KMS-11 (cell line): Measurements from ENCODE around the gene ANKS6.
A peak's percentile ranks its signal among the peaks of the same experiment; 100 is the strongest.

Experiments used
- H2AFZ ChIP-seq: fragments of 200-600 bp; sonication (generic); 2 replicates; pipeline ENCODE4 v1.6.1; 2016; ENCODE audit warnings: antibody characterized with exemption, mixed run types, low read depth
- H3K27ac ChIP-seq: fragments of 200-600 bp; sonication (generic); 2 replicates; pipeline ENCODE4 v1.6.1; 2016; ENCODE audit warnings: mild to moderate bottlenecking, mixed run types
- H3K27me3 ChIP-seq: fragments of 200-600 bp; sonication (generic); 2 replicates; pipeline ENCODE4 v1.6.1; 2017; ENCODE audit warnings: mild to moderate bottlenecking, low read depth, mixed run types, moderate library complexity; ENCODE audit not compliant: insufficient read depth
- H3K36me3 ChIP-seq: fragments of 200-600 bp; sonication (generic); 2 replicates; pipeline ENCODE4 v1.6.1; 2017; ENCODE audit warnings: mild to moderate bottlenecking, mixed run types; ENCODE audit not compliant: insufficient read depth
- H3K4me1 ChIP-seq: fragments of 200-600 bp; sonication (generic); 2 replicates; pipeline ENCODE4 v1.6.1; 2016; ENCODE audit warnings: mild to moderate bottlenecking, low read depth, mixed run types; ENCODE audit not compliant: poor library complexity, severe bottlenecking
- H3K4me2 ChIP-seq: fragments of 200-600 bp; sonication (generic); 2 replicates; pipeline ENCODE4 v1.7.0; 2016; ENCODE audit warnings: mild to moderate bottlenecking, mixed run types
- H3K4me3 ChIP-seq: fragments of 200-600 bp; sonication (generic); IDR thresholded peaks from 2 replicates; pipeline ENCODE4 v1.6.1; 2017; ENCODE audit warnings: low read depth, low read length, mixed read lengths; ENCODE audit not compliant: insufficient read depth
- H3K79me2 ChIP-seq: fragments of 200-600 bp; sonication (generic); 2 replicates; pipeline ENCODE4 v1.6.1; 2016; ENCODE audit warnings: low read depth, mixed run types; ENCODE audit not compliant: insufficient read depth
- H3K9ac ChIP-seq: fragments of 200-600 bp; sonication (generic); 2 replicates; pipeline ENCODE4 v1.6.1; 2016; ENCODE audit warnings: mild to moderate bottlenecking, mixed run types
- H4K20me1 ChIP-seq: fragments of 200-600 bp; sonication (generic); 2 replicates; pipeline ENCODE4 v1.6.1; 2016; ENCODE audit warnings: mild to moderate bottlenecking, mixed run types; ENCODE audit not compliant: insufficient read depth
- CTCF ChIP-seq: fragments of 200-600 bp; sonication (generic); conservative IDR thresholded peaks from 2 replicates; pipeline ENCODE4 v1.6.1; 2017; ENCODE audit warnings: low read depth, mild to moderate bottlenecking, antibody characterized with exemption, low read length, moderate library complexity, mixed read lengths

ANKS6 gene

DNA sequence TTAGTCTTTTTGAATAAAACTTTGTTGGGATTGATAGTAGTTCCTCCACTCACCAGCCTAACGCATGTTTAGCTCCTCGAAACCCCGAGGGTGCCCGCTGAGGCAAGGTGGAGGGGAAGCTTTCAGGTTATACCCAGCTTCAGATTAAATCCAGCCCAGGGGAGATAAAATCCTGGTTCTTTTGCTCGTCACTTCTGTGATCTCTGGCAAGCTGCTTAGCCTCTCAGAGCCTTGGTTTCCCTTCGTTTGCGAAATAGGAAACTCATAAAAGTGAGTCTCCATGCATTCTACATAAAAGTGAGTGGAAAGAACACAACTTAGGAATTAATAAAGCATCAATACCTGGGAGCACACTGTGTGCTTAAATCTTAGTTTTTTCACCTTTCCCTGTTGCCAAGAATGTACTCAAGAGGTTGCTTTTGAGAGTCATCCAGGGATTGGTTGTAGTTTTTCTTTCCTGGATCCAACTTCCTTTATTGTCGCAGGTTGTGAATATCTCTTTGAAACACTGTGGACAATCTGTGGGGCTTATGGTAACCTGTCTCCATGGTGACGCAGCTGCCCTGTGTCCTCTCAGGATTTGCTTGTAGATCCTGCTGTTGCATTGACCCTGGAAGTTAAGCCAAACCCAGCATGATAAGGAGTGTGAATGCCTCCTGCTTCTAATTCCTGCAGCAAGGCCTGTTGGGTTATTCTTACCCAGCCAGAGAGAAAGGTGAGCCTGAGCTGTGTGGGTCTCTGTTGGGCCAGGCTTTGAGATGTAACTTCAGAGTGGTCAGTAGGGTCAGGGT lies 13.2 kb upstream of the ANKS6 start:
- Histone ChIP-seq H2AFZ (no peak overlapping the region), H3K9ac (no peak overlapping the region), H3K4me1 (peaks cover 16% of the 10 kb centered on the region), H4K20me1 (no peaks in the 10 kb centered on the region), H3K4me2 (no peak overlapping the region), H3K36me3 (no peaks in the 10 kb centered on the region), H3K27ac (no peak overlapping the region), H3K27me3 (no peaks in the 10 kb centered on the region), H3K79me2 (no peaks in the 10 kb centered on the region), H3K4me3 (no peak overlapping the region)
- TF ChIP-seq CTCF, result no peak

DNA sequence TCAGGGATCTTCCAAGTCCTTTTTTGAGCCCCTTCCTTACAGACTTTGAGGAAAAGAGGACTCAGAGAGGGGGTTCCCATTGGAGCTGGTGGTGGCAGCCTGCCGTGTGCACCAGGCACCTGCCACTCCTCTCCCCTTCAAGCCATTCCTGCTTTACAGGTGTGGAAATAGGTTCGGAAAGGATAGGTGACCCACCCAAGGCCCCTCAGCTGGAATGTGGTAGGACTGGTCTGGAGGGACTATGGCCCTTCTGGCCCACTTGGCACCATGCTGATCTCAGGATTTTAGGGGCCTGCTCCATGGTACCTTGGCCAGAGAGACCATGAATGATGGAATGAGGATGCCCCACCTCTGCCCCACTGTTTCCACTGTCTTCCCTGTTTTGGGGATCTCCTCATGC lies 12.5 kb upstream of the ANKS6 start:
- Histone ChIP-seq H3K4me1 (peaks cover 16% of the 10 kb centered on the region), H3K4me2 (peak overlapping the region; percentile 93; the same call in 1 of the 2 replicates), H3K36me3 (no peaks in the 10 kb centered on the region), H3K27ac (no peak overlapping the region), H3K79me2 (no peaks in the 10 kb centered on the region), H2AFZ (no peak overlapping the region), H3K27me3 (no peaks in the 10 kb centered on the region), H3K9ac (no peak overlapping the region), H3K4me3 (no peak overlapping the region), H4K20me1 (no peaks in the 10 kb centered on the region)
- TF ChIP-seq CTCF, result no peak

GRCh38 chr9:98808411-98808815 lies 12.1 kb upstream of the ANKS6 start:
- no peak overlapping the region for H3K27ac ChIP-seq
- H3K9ac ChIP-seq, result no peak overlapping the region; the same call in 1 of the 2 replicates
- no peaks in the 10 kb centered on the region for H3K79me2 ChIP-seq
- no peak for TF ChIP-seq CTCF
- peak overlapping the region; percentile 93 for H3K4me2 ChIP-seq
- peak overlapping the region; percentile 70; the same call in 1 of the 2 replicates for H2AFZ ChIP-seq
- no peak overlapping the region for H3K4me3 ChIP-seq
- H3K36me3 ChIP-seq, result no peaks in the 10 kb centered on the region
- H3K27me3 ChIP-seq, result no peaks in the 10 kb centered on the region
- H4K20me1 ChIP-seq, result no peaks in the 10 kb centered on the region
- peaks cover 16% of the 10 kb centered on the region for H3K4me1 ChIP-seq

DNA sequence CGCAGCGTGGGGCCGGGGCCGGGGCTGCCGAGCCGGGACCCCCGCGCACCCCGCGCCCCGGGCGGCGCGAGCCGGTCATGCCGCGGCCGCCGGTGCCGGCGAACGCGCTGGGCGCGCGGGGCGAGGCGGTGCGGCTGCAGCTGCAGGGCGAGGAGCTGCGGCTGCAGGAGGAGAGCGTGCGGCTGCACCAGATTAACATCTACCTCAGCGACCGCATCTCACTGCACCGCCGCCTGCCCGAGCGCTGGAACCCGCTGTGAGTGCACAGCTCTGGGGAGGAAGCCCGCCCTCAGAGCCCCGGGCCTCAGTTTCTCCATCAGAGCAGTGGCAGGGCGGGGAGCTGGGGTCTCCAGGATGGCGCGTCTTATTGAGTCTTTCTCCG lies 11.4 kb upstream of the ANKS6 start:
- Histone ChIP-seq H3K79me2 (no peaks in the 10 kb centered on the region), H3K4me3 (no peak overlapping the region), H3K9ac (peak overlapping the region; percentile 31; the same call in 1 of the 2 replicates), H2AFZ (peak overlapping the region; percentile 70; the same call in 1 of the 2 replicates), H3K27me3 (no peaks in the 10 kb centered on the region), H3K36me3 (no peaks in the 10 kb centered on the region), H3K4me1 (peaks cover 16% of the 10 kb centered on the region), H3K27ac (no peak overlapping the region), H3K4me2 (peak overlapping the region; percentile 93), H4K20me1 (no peaks in the 10 kb centered on the region)
- no peak for TF ChIP-seq CTCF
